B cell (primary cell): ENCODE results near the gene SNX24. TPM values are rescaled to one million over a fixed set of nuclear protein-coding genes. Genes with fewer than 3 reads are reported as not detected.

Experiments
- ATAC-seq: fragments of 200-7000 bp; cut with Tn5 transposase; one replicate; pipeline ENCODE4 v1.10.0; 2021; ENCODE audit warnings: low read depth, mild to moderate bottlenecking, moderate number of reproducible peaks, moderate library complexity
- CTCF ChIA-PET: fragments of 350-600 bp; sonication (Branson Sonifier 250); formaldehyde crosslinking; loops from one replicate; lab custom pipeline; 2021; ENCODE audit warnings: antibody characterized with exemption, inconsistent platforms; lab: Charles Lee
- POLR2A ChIA-PET: fragments of 350-600 bp; sonication (Branson Sonifier 250); formaldehyde crosslinking; loops from one replicate; lab custom pipeline; 2021; ENCODE audit warnings: antibody characterized with exemption; lab: Charles Lee
- DNase-seq: peaks from one replicate; pipeline ENCODE4 v3.0.0; 2013
- H2AFZ ChIP-seq: 2 replicates; pipeline ENCODE4 v1.6.1; 2012; ENCODE audit warnings: mild to moderate bottlenecking, low read depth, low read length; ENCODE audit not compliant: insufficient read depth, poor library complexity, severe bottlenecking
- H3K27ac ChIP-seq, 2 donors: 1 replicate in 1 of 2; 2 replicates in 1 of 2; pipeline ENCODE4 v1.5.1; 2012 to 2013; ENCODE audit warnings: low read length in 2 of 2, mild to moderate bottlenecking in 2 of 2, moderate library complexity in 1 of 2
- H3K27me3 ChIP-seq, 4 experiments: fragments of 200-600 bp in 1 of 4; sonication (generic) in 1 of 4; replicated peaks in 1 of 4; 1 replicate in 2 of 4; 2 replicates in 2 of 4; pipeline versions ENCODE4 v1.6.1 to v1.7.0; 2013 to 2016; ENCODE audit warnings: low read length in 3 of 4, mild to moderate bottlenecking in 2 of 4, mixed read lengths in 1 of 4, moderate library complexity in 1 of 4; ENCODE audit not compliant: insufficient read depth in 4 of 4, control insufficient read depth in 3 of 4; ENCODE audit errors: control extremely low read depth in 1 of 4
- H3K36me3 ChIP-seq, 2 experiments: replicated peaks in 1 of 2; 1 replicate in 1 of 2; 2 replicates in 1 of 2; pipeline versions ENCODE4 v1.6.1 to v1.7.1; 2013; ENCODE audit warnings: low read length in 1 of 2; ENCODE audit not compliant: insufficient read depth in 2 of 2, control insufficient read depth in 1 of 2; ENCODE audit errors: control extremely low read depth in 1 of 2, extremely low read depth in 1 of 2
- H3K4me1 ChIP-seq, 2 donors: fragments of 200-600 bp in 1 of 2; sonication (generic) in 1 of 2; 1 replicate in 1 of 2; 2 replicates in 1 of 2; pipeline versions ENCODE4 v1.5.1 to v1.6.1; 2013 to 2017; ENCODE audit warnings: low read length in 2 of 2; ENCODE audit not compliant: control insufficient read depth in 2 of 2, insufficient read depth in 2 of 2
- H3K4me2 ChIP-seq: replicated peaks from 2 replicates; pipeline ENCODE3; 2012; ENCODE audit warnings: mild to moderate bottlenecking, low read depth, low read length; ENCODE audit not compliant: poor library complexity, severe bottlenecking
- H3K4me3 ChIP-seq, 5 experiments: fragments of 200-600 bp in 1 of 5; sonication (generic) in 1 of 5; 1 replicate in 3 of 5; 2 replicates in 2 of 5; pipeline versions ENCODE4 v1.5.1 to v1.7.0; 2011 to 2016; ENCODE audit warnings: low read length in 4 of 5, mild to moderate bottlenecking in 4 of 5, low read depth in 2 of 5, control low read depth in 1 of 5, moderate library complexity in 1 of 5; ENCODE audit not compliant: insufficient read depth in 1 of 5; ENCODE audit errors: control extremely low read depth in 1 of 5, extremely low read depth in 1 of 5
- H3K79me2 ChIP-seq: fragments of 200-600 bp; sonication (generic); one replicate; pipeline ENCODE4 v1.6.0; 2016; ENCODE audit warnings: low read length; ENCODE audit not compliant: control insufficient read depth, insufficient read depth
- H3K9ac ChIP-seq: fragments of 200-600 bp; sonication (generic); 2 replicates; pipeline ENCODE4 v1.6.1; 2017; ENCODE audit warnings: mild to moderate bottlenecking, low read length, moderate library complexity
- H3K9me3 ChIP-seq, 3 donors: one replicate each; pipeline versions ENCODE4 v1.6.1 to v1.7.1; 2013; ENCODE audit warnings: low read length in 2 of 3; ENCODE audit not compliant: control insufficient read depth in 2 of 3, insufficient read depth in 1 of 3; ENCODE audit errors: control extremely low read depth in 1 of 3
- H4K20me1 ChIP-seq: 2 replicates; pipeline ENCODE4 v1.6.0; 2012; ENCODE audit warnings: mild to moderate bottlenecking, low read length; ENCODE audit not compliant: insufficient read depth, control insufficient read depth, poor library complexity, severe bottlenecking
- H3K27ac Mint-ChIP-seq: one replicate; pipeline ENCODE4 v1.8.0; 2021; ENCODE audit warnings: mixed read lengths
- H3K27me3 Mint-ChIP-seq: one replicate; pipeline ENCODE4 v1.8.0; 2021; ENCODE audit warnings: mixed read lengths
- H3K4me1 Mint-ChIP-seq: one replicate; pipeline ENCODE4 v1.8.0; 2021; ENCODE audit warnings: mixed read lengths
- H3K4me3 Mint-ChIP-seq: one replicate; pipeline ENCODE4 v1.8.0; 2021; ENCODE audit warnings: mixed read lengths
- H3K9me3 Mint-ChIP-seq: one replicate; pipeline ENCODE4 v1.8.0; 2022; ENCODE audit warnings: mixed read lengths; ENCODE audit not compliant: insufficient read depth
- EZH2 ChIP-seq: IDR thresholded peaks from 2 replicates; pipeline ENCODE4 v1.6.1; 2012; ENCODE audit warnings: borderline replicate concordance, low read depth, mild to moderate bottlenecking, moderate library complexity, low read length; ENCODE audit not compliant: insufficient read depth, poor library complexity, severe bottlenecking
- WGBS: methylation state at CpG from one replicate; pipeline ENCODE4 v1.1.5; 2013; ENCODE audit warnings: missing lambda C conversion rate; ENCODE audit not compliant: insufficient coverage; 5-methylcytosine and 5-hydroxymethylcytosine counted together
- intact Hi-C: fragments of 100-400 bp; cut with micrococcal nuclease; formaldehyde crosslinking; loops from one replicate; pipeline ENCODE4 v1.10.0; 2022
- polyA plus RNA-seq: library from polyadenylated mRNA; depleted of rRNA; stranded (reverse); fragments of >200 nt; gene quantifications from 2 replicates; pipeline ENCODE4 v1.2.3, GENCODE V29; 2012
- total RNA-seq, 2 donors: library from RNA; stranded (reverse); fragments of 120-200 nt in 1 of 2; gene quantifications; 1 replicate in 1 of 2; 2 replicates in 1 of 2; pipeline versions ENCODE4 v1.2.3 to v1.2.4, GENCODE V29; 2013 to 2022
- TF ChIP-seq, protein P1 (sequence below): fragments of 200-600 bp; IDR thresholded peaks from one replicate; pipeline ENCODE4 v1.8.0; 2022; ENCODE audit warnings: antibody characterized with exemption, mild to moderate bottlenecking

Gene SNX24
- total and polyA plus RNA-seq, 2 donors (not counting 1 experiment from before 2014, with no cell fraction given): 1.1 to 9.3 TPM

DNA sequence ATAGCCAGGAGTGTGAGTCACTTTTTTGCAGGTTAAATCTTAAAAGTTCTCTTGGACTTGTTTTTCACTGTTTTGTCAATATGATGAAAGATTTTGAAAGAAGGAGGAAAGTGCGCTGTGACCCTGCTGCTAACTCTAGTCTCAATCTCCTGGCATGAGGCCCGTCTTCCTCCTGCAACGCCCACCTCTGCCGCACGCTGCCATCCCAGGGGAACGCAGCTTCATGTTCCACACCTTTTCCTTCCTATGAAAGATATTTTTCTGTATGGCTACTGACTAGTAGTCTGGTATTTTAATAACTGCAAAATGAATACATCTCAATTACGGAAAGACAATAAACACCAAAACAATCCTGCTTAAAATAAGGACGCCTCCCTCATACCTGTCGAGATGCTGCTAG is 182.8 kb downstream of the SNX24 start:
- ChIA-PET CTCF (interaction anchor here (1.3 kb wide), 1 partner anchor 512 kb away, joined by 3 read pairs; no protein-coding TSS in a partner anchor), POLR2A (no interaction called here)
- no peaks in the 10 kb centered on the region for H4K20me1 ChIP-seq
- H3K27me3 ChIP-seq: peaks cover 0 to 13% (median 10%) of the 10 kb centered on the region in 4 experiments
- ATAC-seq (no peak), DNase-seq (no peak)
- H3K4me1 Mint-ChIP-seq: no peaks in the 10 kb centered on the region
- no peaks in the 10 kb centered on the region for H3K9me3 ChIP-seq
- intact Hi-C loops: no loop called here
- H3K4me1 ChIP-seq: no peaks in the 10 kb centered on the region
- no peaks in the 10 kb centered on the region for H3K36me3 ChIP-seq
- H2AFZ ChIP-seq: no peak overlapping the region
- no peak overlapping the region for H3K4me2 ChIP-seq
- no peak overlapping the region for H3K4me3 Mint-ChIP-seq
- H3K9ac ChIP-seq: no peak overlapping the region
- TF ChIP-seq, protein P1, sequence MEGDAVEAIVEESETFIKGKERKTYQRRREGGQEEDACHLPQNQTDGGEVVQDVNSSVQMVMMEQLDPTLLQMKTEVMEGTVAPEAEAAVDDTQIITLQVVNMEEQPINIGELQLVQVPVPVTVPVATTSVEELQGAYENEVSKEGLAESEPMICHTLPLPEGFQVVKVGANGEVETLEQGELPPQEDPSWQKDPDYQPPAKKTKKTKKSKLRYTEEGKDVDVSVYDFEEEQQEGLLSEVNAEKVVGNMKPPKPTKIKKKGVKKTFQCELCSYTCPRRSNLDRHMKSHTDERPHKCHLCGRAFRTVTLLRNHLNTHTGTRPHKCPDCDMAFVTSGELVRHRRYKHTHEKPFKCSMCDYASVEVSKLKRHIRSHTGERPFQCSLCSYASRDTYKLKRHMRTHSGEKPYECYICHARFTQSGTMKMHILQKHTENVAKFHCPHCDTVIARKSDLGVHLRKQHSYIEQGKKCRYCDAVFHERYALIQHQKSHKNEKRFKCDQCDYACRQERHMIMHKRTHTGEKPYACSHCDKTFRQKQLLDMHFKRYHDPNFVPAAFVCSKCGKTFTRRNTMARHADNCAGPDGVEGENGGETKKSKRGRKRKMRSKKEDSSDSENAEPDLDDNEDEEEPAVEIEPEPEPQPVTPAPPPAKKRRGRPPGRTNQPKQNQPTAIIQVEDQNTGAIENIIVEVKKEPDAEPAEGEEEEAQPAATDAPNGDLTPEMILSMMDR: no peak
- TF ChIP-seq EZH2: no peak
- H3K27ac ChIP-seq: no peak overlapping the region
- WGBS: no CpG with 5 or more reads among the region's 9 CpGs
- H3K27me3 Mint-ChIP-seq: peaks cover 45% of the 10 kb centered on the region
- no peak overlapping the region for H3K27ac Mint-ChIP-seq
- no peaks in the 10 kb centered on the region for H3K79me2 ChIP-seq
- H3K9me3 Mint-ChIP-seq: no peaks in the 10 kb centered on the region
- H3K4me3 ChIP-seq: no peak overlapping the region

DNA sequence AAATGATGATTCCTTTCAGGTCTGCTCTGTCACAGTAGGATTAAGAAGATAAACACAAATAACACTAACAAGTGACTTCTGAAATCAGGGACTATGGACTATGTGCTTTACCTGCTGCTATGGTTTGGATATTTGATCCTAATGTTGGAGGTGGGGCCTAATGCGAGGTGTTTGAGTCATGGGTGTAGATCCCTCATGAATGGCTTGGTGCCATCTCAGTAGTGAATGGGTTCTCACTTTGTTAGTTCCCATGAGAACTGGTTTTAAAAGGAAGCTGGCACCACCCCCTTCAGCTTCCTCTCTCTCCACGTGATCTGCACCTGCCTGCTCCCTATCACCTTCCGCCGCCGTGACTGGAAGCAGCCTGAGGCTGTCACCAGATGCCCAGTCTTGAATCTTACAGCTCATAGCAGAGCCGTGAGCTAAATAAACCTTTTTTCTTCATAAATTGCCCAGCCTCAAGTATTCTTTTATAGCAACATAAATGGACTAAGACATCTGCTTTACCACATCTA is 187.8 kb downstream of the SNX24 start:
- 84% methylated on average over 5 of the region's 6 CpGs for WGBS
- H3K9ac ChIP-seq: no peak overlapping the region
- H3K27me3 ChIP-seq: peaks cover 2 to 54% (median 35%) of the 10 kb centered on the region in 4 experiments
- no peaks in the 10 kb centered on the region for H4K20me1 ChIP-seq
- intact Hi-C loops: no loop called here
- H3K36me3 ChIP-seq: no peaks in the 10 kb centered on the region
- Mint-ChIP-seq H3K4me1 (peaks cover 12% of the 10 kb centered on the region), H3K9me3 (no peaks in the 10 kb centered on the region), H3K27me3 (peaks cover 65% of the 10 kb centered on the region), H3K4me3 (no peak overlapping the region), H3K27ac (no peak overlapping the region)
- POLR2A ChIA-PET: no interaction called here
- peaks cover 0 to 13% (median 0%) of the 10 kb centered on the region in 3 donors for H3K9me3 ChIP-seq
- H2AFZ ChIP-seq: no peak overlapping the region
- H3K27ac ChIP-seq: no peak overlapping the region
- no peaks in the 10 kb centered on the region for H3K79me2 ChIP-seq
- H3K4me2 ChIP-seq: no peak overlapping the region
- CTCF ChIA-PET: no interaction called here
- TF ChIP-seq, protein P1: no peak
- TF ChIP-seq EZH2: no peak
- ATAC-seq (no peak), DNase-seq (no peak)
- H3K4me1 ChIP-seq: peaks cover 19 to 22% of the 10 kb centered on the region in 2 donors
- H3K4me3 ChIP-seq: no peak overlapping the region
